HuH-7.5 (cell line): Measurements from ENCODE around the gene LMO7.

Experiments used
- DNase-seq: peaks from one replicate; pipeline ENCODE4 v3.0.0; 2011; ENCODE audit warnings: low spot score

LMO7 gene

GRCh38 chr13:75843991-75844390, 207.9 kb downstream of the LMO7 start:
- no peak for DNase-seq

GRCh38 chr13:75847588-75847987, 211.5 kb downstream of the LMO7 start:
- DNase-seq, result no peak

- DNase-seq, result no peak
These were observed 214.8 kb downstream of the LMO7 start for GRCh38 chr13:75850916-75851315.

- DNase-seq, result no peak
These were observed 219.1 kb downstream of the LMO7 start for GRCh38 chr13:75855216-75855615.

- DNase-seq, result no peak
These were observed 219.7 kb downstream of the LMO7 start for GRCh38 chr13:75855847-75856246.

- DNase-seq, result no peak
These were observed 221.2 kb downstream of the LMO7 start for GRCh38 chr13:75857291-75857690.

- DNase-seq, result no peak
These were observed 224.8 kb downstream of the LMO7 start for GRCh38 chr13:75860935-75861334.

GRCh38 chr13:75861786-75862185, 225.7 kb downstream of the LMO7 start:
- no peak for DNase-seq

GRCh38 chr13:75864718-75865117, 228.6 kb downstream of the LMO7 start:
- no peak for DNase-seq

- DNase-seq, result no peak
These were observed 231.4 kb downstream of the LMO7 start for GRCh38 chr13:75867379-75868117.

- no peak for DNase-seq
These were observed 233.9 kb downstream of the LMO7 start for GRCh38 chr13:75869981-75870380.

GRCh38 chr13:75870397-75870903, 234.3 kb downstream of the LMO7 start:
- no peak for DNase-seq

GRCh38 chr13:75871059-75871458, 234.9 kb downstream of the LMO7 start:
- DNase-seq, result no peak

- DNase-seq, result no peak
These were observed 236.8 kb downstream of the LMO7 start for GRCh38 chr13:75872980-75873379.

GRCh38 chr13:75873494-75873893, 237.4 kb downstream of the LMO7 start:
- DNase-seq, result no peak

GRCh38 chr13:75875450-75875849, 239.3 kb downstream of the LMO7 start:
- DNase-seq, result no peak

- DNase-seq, result no peak
These were observed 240.3 kb downstream of the LMO7 start for GRCh38 chr13:75876142-75877050.

GRCh38 chr13:75877071-75877470, 240.9 kb downstream of the LMO7 start:
- no peak for DNase-seq

GRCh38 chr13:75879656-75880055, 243.5 kb downstream of the LMO7 start:
- DNase-seq, result no peak

- DNase-seq, result no peak
These were observed 245.1 kb downstream of the LMO7 start for GRCh38 chr13:75881109-75881775.

GRCh38 chr13:75882261-75882660, 246.1 kb downstream of the LMO7 start:
- DNase-seq, result no peak

- DNase-seq, result no peak
These were observed 253.3 kb downstream of the LMO7 start for GRCh38 chr13:75889427-75889826.

GRCh38 chr13:75895168-75895567, 259.0 kb downstream of the LMO7 start:
- no peak for DNase-seq
